Kidney capillary endothelial cell (primary cell): ENCODE data around the gene SERINC5.

ENCODE experiments used
- DNase-seq: peaks from one replicate; pipeline ENCODE4 v3.0.0-alpha.2; 2018; ENCODE audit warnings: low spot score

The SERINC5 gene

DNA sequence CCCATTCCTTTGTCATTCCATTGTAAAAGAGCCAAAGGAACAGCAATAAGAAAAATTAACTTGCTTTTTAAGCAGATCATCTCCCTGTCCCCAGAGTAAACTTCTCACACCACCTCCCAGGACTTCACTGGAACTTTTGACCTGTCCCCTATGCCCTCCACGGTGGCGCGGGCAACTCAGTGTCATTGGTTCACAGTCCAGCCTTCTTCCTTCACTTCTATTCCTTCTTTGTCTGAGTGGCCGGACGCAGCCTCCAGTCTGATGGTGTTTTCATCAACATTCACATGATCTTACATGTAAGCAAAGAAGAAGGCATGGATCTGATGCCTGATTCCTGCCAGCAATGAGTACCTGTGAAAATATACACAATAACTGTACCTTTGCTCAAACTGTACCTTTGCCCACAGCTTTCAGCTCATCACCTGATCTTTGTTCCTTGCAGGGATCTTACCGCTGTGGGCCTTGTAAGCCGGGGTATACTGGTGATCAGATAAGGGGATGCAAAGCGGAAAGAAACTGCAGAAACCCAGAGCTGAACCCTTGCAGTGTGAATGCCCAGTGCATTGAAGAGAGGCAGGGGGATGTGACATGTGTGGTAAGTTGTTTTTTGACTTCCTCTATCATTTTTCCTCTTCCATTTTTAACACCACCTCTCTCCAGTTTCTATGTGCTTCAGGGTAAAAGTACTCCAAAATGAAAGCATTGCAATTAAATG lies 188.2 kb downstream of the SERINC5 start:
- no peak for DNase-seq

DNA sequence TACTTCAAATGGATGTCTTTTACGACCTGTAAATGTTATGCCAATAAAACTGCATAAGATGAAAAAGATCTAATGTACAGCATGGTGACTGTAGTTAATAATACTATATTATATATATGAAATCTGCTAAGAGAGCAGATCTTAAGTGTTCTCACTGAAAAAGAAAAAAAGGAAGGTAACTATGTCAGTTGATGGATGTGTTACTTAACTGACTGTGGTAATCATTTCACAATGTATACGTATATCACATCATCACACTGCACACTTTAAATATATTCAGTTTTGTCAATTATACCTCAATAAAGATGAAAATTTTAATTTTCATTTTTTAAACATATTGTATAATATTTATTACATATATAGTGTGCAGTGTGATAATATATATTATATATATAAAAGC lies 188.8 kb downstream of the SERINC5 start:
- no peak for DNase-seq

DNA sequence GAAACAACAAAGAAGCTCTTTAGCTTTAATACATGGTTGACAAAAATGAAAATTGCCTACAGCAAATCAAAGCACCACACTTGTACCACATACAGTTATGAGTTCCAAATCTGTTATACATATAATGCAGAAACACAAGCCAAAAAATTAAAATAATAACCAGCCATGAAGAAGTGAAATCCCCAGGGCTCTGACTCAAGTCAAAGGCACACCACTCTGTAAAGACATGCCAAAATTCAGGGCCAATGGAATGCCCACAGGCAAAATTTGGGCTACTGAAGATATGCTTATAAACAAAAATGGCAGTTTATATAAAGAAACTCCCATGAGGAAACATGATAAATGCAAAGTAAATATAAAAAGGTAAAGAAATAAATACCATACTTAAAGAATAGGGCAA lies 191.7 kb downstream of the SERINC5 start:
- DNase-seq: no peak
